GM21825 (cell line): ENCODE measurements around the gene PYGB.

Experiments
- ATAC-seq: cut with Tn5 transposase; IDR thresholded peaks from one replicate; pipeline ENCODE4 v1.9.1; 2021; ENCODE audit warnings: mild to moderate bottlenecking, moderate library complexity; ENCODE audit not compliant: unreplicated experiment

The PYGB gene

GRCh38 chr20:25280574-25281535, 33.0 kb downstream of the PYGB start:
- ATAC-seq, result no peak

DNA sequence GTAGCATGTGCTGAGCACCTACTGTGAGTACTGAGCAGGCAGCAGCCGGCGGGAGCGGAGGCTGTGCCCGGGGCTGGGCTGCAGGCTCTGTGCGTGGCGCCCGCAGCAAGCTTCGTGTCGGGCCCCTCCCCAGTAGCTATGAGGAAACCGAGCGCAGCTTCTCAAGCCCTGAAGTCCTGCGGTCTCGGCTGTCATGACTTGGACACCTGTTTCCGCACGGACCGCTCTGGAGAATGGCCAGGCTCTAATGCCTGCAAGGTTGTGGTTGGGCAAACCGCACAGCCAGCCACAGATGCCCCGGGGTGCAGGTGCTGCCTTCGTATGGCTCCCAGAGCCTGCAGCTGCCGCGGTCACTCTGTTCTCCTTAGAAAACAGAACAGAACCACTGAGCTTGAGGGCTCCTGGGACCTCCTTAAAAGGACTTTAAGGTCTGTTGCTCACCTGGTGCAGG, 33.7 kb downstream of the PYGB start:
- peak; percentile 70 for ATAC-seq

- ATAC-seq, result peak; percentile 5
Observed at GRCh38 chr20:25282034-25282781, 34.3 kb downstream of the PYGB start.

DNA sequence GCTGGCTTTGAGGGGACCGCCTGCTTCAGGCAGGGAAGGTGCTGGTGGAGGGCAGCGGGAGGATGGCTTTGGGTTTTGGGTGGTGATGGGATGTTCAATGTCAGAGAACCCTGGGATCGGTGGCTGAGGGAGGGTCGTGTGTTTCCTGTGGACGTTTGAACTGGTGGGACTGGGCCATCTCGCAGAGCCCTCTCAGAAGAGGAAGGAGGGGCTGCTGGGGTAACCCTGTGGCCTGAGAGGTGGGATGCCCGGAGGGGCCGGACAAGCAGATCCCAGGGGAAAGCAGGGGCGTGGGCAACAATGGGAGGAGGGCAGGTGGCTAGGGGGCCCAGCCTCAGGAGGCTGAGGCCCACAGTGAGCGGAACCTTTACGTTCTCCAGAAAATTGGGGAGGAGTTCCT, 34.9 kb downstream of the PYGB start:
- ATAC-seq, result no peak

DNA sequence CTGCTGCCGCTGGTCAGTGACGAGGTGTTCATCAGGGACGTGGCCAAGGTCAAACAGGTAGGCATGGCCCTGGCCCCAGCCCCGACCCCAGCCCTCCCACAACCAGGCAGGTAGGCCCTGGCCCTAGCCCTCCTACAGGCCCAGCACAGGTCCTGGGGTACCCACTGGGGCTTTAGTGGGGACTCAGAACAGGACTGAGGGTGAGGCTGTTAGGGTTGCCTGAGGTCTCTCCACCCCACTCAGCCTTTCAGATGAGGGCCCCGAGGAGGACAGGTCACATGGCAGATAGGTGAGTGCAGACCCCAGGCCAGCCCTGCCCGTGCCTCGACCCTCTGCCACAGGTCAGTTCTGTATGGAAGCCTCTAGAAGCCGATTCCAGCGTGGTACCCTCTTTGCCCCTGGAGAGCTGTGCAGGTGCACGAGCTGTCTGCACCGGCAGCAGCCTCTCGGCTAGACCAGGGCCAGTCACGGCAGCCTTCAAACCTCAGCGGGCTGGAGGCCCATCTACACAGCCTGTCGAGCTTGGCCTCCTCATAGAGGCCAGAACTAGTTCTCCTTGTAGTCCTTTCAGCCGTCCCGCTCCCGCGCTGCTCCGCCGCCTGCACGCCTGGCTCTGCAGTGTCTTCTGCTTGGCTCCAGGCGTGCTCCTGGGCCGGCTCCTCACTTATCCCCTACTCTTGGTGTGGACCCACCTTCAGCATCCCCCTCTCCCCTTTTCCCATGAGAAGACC, 35.5 kb downstream of the PYGB start:
- no peak for ATAC-seq

DNA sequence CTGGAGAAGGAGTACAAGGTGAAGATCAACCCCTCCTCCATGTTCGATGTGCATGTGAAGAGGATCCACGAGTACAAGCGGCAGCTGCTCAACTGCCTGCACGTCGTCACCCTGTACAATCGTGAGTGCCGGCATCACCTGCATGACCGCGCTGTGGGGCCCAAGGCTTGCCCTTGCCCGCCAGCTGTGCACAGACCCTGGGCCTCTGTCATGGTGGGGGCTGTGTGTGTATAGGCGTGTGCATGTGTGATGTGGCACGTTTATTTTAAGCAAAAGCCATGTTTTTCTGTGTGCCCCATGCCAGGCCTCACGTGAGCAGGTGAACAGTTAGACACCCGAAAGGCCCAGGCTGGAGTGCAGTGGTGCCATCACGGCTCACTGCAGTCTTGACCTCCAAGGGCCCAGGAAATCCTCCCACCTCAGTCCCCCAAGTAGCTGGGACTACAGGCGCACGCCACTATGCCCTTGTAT, 36.3 kb downstream of the PYGB start:
- ATAC-seq, result no peak

DNA sequence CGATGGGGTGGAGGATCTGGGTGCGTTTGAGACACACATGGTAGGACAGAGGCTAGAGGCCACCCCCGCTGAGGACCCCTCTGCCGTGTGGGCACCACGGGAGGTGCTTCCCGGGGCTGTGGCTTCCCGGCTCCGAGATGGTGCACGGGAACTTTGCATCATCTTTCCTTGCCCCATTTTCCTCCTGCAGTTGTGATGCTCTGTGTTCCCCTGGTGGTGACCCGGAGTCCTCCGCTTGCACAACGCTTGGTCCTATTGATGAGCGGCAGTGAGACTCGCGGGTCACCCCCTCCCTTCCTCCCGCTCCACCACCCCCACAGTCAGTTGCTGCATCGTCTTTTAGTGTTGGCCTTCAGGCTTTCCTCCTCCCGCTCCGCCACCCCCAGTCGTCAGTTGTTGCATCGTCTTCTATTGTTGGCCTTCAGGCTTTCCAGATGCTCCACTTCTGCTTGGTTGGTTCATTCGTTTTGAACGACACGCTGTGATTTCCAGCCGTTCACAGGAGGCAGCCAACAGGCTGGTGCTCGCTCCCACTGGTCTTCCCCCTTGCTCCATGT, 37.3 kb downstream of the PYGB start:
- ATAC-seq, result no peak

DNA sequence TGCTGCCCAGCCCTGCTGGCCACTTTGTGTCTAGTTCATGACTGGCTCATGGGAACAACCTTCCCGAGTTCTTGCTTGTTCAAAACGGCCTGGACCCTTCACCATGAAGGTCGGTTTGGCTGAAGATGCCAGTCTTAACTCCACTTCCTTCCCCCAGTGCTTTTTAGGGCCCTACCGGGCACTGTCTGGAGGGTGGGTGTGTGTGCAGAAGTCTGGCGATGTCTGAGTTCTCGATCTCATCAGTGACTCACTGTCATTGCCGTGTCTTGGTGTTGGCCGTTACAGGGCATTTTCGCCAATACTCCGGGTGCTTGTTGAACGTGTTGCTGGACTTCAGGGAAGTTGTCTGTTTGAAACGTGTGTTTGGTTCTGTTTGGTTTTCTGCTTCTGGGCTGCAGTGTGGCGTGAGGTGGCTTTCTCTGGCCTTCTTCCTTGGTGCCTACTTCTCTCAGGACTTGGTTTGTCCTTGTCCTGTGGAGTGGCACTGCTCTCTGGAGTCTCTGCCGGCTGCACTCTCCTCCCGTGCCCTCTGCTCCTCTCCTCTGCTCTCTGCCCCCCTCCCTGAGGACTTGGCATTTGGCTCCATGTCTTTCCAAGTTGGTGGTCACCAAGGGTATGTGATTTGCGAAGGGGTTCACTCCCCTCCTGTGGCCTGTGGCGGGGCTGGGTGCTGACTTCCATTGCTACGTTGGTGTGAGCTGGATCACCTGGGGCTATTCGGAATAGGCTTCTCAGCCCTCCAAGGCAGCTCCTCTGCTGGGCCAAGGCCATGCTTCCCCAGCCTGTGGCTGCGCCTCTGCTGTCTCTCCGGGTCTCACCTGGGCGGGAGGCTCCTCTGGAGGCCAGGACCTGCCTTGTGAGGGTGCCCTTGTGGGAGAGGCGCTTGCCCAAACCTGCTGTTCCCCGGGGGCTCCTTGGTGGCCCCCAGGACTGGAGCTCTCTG, 38.2 kb downstream of the PYGB start:
- no peak for ATAC-seq

GRCh38 chr20:25286917-25287316, 39.0 kb downstream of the PYGB start:
- no peak for ATAC-seq

DNA sequence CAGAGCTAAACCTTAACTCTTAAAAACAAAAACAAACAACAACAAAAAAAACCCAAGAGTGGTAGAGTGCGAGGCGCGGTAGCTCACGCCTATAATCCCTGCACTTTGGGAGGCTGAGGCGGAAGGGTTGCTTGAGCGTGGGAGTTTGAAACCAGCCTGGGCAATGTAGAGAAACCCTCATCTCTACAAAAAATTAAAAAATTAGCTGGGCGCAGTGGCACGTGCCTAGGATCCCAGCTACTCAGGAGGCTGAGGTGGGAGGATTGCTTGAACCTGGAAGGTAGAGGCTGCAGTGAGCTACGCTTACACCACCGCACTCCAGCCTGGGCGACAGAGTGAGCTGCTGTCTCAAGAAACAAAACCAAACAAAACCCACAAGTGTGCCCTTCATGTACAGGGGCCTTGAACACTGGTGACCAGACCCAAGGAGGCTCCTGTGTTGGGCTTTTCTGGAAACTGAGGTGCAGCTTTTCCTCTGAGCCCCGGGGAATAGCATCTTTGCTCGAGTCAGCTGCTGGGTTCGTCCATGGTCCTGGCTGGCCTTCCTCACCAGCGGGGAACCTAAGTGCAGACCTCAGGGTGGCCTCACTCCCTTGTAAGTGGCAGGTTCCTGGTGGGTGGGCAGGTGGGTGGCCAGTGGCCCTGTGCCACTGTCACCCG, 39.9 kb downstream of the PYGB start:
- ATAC-seq, result no peak

DNA sequence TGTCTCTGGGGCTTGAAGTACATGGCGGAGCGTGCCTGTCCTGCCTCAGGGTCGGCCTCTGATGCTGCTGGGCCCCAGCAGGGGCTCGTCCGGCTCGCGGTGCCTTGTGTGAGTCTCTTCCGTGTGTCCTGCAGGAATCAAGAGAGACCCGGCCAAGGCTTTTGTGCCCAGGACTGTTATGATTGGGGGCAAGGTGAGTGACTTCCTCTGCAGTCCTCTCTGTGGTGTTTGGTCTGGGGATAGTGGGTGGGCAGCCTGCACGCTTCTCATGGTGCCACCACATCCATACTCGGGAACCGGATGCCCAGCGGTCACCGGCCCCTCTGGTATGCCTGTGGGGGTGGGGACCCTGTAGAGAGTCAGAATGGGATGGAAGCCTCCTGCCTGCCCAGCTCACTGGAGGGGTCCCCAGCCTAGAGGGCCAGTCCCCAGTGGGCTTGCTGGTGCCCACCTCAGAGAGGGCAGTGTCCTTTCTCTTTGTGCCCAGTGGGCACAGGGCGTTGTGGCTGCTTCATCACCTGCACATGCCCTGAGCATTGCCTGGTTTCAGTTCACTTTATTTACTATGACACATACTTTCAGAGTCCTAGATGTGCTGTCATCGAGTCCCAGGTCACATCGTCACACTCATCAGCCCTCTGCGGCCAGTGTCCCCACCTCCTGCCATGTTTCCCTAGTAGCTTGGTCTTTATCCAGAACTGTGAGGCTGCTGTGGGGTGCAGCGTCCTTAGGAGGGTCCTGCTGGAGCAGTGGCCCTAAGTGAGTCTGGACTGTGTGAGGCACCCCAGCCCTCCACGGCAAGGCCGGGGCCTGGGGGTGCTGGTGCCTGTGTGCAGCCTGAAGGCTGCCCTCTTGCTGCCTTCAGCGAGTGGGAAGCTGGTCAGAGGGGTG, 40.7 kb downstream of the PYGB start:
- ATAC-seq, result peak; percentile 89

DNA sequence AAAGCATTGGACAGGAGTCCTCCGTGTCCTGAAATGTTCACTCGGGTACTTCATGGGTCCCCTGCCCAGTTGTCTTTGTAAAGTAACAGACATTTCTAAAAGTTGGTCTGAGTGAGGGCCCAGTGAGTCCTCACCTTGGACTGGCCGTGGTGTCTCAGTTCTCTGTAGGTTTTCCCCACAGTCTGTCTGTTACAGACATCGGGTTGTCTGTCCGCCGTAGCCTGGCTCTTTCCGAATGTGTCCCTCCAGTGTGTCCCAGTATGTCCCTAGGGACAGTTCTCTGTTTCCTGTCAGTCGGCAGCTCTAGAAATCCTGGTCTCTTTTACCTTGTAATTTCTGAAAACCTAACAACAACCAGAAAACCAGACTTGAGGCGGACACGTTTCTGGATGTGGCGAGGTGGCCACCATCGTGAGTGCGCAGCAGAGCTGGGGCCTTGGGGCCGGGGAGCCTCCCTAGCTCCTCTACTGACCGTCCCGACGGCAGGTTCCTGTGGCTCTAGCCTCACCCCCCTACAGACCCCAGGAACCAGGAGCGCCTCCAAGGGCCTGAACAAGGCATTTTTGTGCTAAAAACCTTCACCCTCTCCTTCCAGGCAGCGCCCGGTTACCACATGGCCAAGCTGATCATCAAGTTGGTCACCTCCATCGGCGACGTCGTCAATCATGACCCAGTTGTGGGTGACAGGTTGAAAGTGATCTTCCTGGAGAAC, 42.2 kb downstream of the PYGB start:
- no peak for ATAC-seq

- no peak for ATAC-seq
Observed at GRCh38 chr20:25290646-25291431, 43.0 kb downstream of the PYGB start.

- no peak for ATAC-seq
Observed at GRCh38 chr20:25291432-25292133, 43.7 kb downstream of the PYGB start.

- no peak for ATAC-seq
Observed at GRCh38 chr20:25292176-25292891, 44.4 kb downstream of the PYGB start.
